GM23338 (cell line): ENCODE measurements around the gene APLNR. TPM values are rescaled to one million over a fixed set of nuclear protein-coding genes. Genes with fewer than 3 reads are reported as not detected.

ENCODE experiments used
- ATAC-seq: fragments of 200-7000 bp; cut with Tn5 transposase; 3 replicates; pipeline ENCODE4 v1.9.1; 2020
- DNase-seq: peaks from one replicate; pipeline ENCODE4 v3.0.0-alpha.2; 2015; ENCODE audit warnings: low spot score
- H2AFZ ChIP-seq: fragments of 200-600 bp; sonication (generic); 2 replicates; pipeline ENCODE4 v1.8.0; 2016; ENCODE audit warnings: antibody characterized with exemption, mild to moderate bottlenecking, moderate library complexity
- H3F3A ChIP-seq: fragments of 200-600 bp; sonication (generic); replicated peaks from 2 replicates; pipeline ENCODE4 v1.8.0; 2017; ENCODE audit warnings: antibody characterized with exemption, mixed run types, low read depth
- H3K27ac ChIP-seq: fragments of 200-600 bp; sonication (generic); 2 replicates; pipeline ENCODE4 v1.6.1; 2016; ENCODE audit warnings: low read depth
- H3K27me3 ChIP-seq: fragments of 200-600 bp; sonication (generic); 2 replicates; pipeline ENCODE4 v1.8.0; 2016; ENCODE audit warnings: mild to moderate bottlenecking, mixed run types, moderate library complexity; ENCODE audit not compliant: insufficient read depth
- H3K36me3 ChIP-seq: fragments of 200-600 bp; sonication (generic); 2 replicates; pipeline ENCODE4 v1.8.0; 2016; ENCODE audit warnings: mild to moderate bottlenecking; ENCODE audit not compliant: insufficient read depth
- H3K4me1 ChIP-seq: fragments of 200-600 bp; sonication (generic); 2 replicates; pipeline ENCODE4 v1.8.0; 2016; ENCODE audit warnings: mild to moderate bottlenecking, moderate library complexity; ENCODE audit not compliant: insufficient read depth
- H3K4me2 ChIP-seq: fragments of 200-600 bp; sonication (generic); 2 replicates; pipeline ENCODE4 v1.7.1; 2017; ENCODE audit warnings: mixed run types
- H3K4me3 ChIP-seq: fragments of 200-600 bp; sonication (generic); 2 replicates; pipeline ENCODE4 v1.6.1; 2016; ENCODE audit warnings: mixed run types
- H3K79me2 ChIP-seq: fragments of 200-600 bp; sonication (generic); replicated peaks from 2 replicates; pipeline ENCODE4 v1.8.0; 2017; ENCODE audit warnings: mild to moderate bottlenecking; ENCODE audit not compliant: insufficient read depth
- H3K9me2 ChIP-seq: fragments of 200-600 bp; sonication (generic); 2 replicates; pipeline ENCODE4 v1.8.0; 2017; ENCODE audit not compliant: insufficient read depth
- H4K20me1 ChIP-seq: fragments of 200-600 bp; sonication (generic); replicated peaks from 2 replicates; pipeline ENCODE4 v1.8.0; 2017; ENCODE audit warnings: mild to moderate bottlenecking; ENCODE audit not compliant: insufficient read depth
- H3K27ac Mint-ChIP-seq: 2 replicates; pipeline ENCODE4 v1.8.0; 2020; ENCODE audit warnings: inconsistent platforms, mild to moderate bottlenecking, moderate library complexity, mixed read lengths
- H3K27me3 Mint-ChIP-seq: 3 replicates; pipeline ENCODE4 v1.8.0; 2022; ENCODE audit warnings: low read depth, mild to moderate bottlenecking, moderate library complexity, mixed read lengths, inconsistent platforms; ENCODE audit not compliant: insufficient read depth, poor library complexity
- H3K36me3 Mint-ChIP-seq: 3 replicates; pipeline ENCODE4 v1.8.0; 2021; ENCODE audit warnings: low read depth, mild to moderate bottlenecking, inconsistent platforms, moderate library complexity, mixed read lengths
- H3K4me1 Mint-ChIP-seq: 3 replicates; pipeline ENCODE4 v1.8.0; 2020; ENCODE audit warnings: mild to moderate bottlenecking, inconsistent platforms, mixed read lengths
- H3K4me3 Mint-ChIP-seq: 3 replicates; pipeline ENCODE4 v1.8.0; 2021; ENCODE audit warnings: moderate library complexity, mild to moderate bottlenecking, inconsistent platforms, mixed read lengths
- H3K9me3 Mint-ChIP-seq: 3 replicates; pipeline ENCODE4 v1.8.0; 2020; ENCODE audit warnings: moderate library complexity, mild to moderate bottlenecking, inconsistent platforms, mixed read lengths
- ETS1 ChIP-seq: IDR thresholded peaks from 2 replicates; pipeline ENCODE4 v1.6.1; 2016; ENCODE audit warnings: antibody characterized with exemption
- EZH2 ChIP-seq: fragments of 200-600 bp; sonication (generic); IDR thresholded peaks from one replicate; pipeline ENCODE4 v1.8.0; 2017; ENCODE audit warnings: antibody characterized with exemption, mild to moderate bottlenecking, low read depth; ENCODE audit not compliant: unreplicated experiment
- EZH2phosphoT487 ChIP-seq: fragments of 200-600 bp; sonication (generic); IDR thresholded peaks from one replicate; pipeline ENCODE4 v1.8.1; 2018; ENCODE audit warnings: antibody characterized with exemption; ENCODE audit not compliant: unreplicated experiment
- JUNB ChIP-seq: IDR thresholded peaks from one replicate; pipeline ENCODE4 v1.6.1; 2016; ENCODE audit warnings: antibody characterized with exemption; ENCODE audit not compliant: unreplicated experiment
- NANOG ChIP-seq: IDR thresholded peaks from 2 replicates; pipeline ENCODE4 v1.6.1; 2016; ENCODE audit warnings: antibody characterized with exemption, borderline replicate concordance
- POLR2AphosphoS5 ChIP-seq: IDR thresholded peaks from 2 replicates; pipeline ENCODE4 v1.6.1; 2016; ENCODE audit warnings: antibody characterized with exemption, low read depth
- REST ChIP-seq: IDR thresholded peaks from one replicate; pipeline ENCODE4 v1.6.1; 2018; ENCODE audit warnings: antibody characterized with exemption; ENCODE audit not compliant: unreplicated experiment
- STAT1 ChIP-seq: IDR thresholded peaks from one replicate; pipeline ENCODE4 v1.6.1; 2016; ENCODE audit warnings: antibody characterized with exemption; ENCODE audit not compliant: unreplicated experiment
- ZNF114 ChIP-seq: fragments of 250-450 bp; sonication (Bioruptor Pico); IDR thresholded peaks from 2 replicates; pipeline ENCODE4 v1.5.0; 2020; ENCODE audit warnings: mild to moderate bottlenecking, moderate library complexity
- ZNF331 ChIP-seq: fragments of 250-450 bp; sonication (Bioruptor Pico); IDR thresholded peaks from 2 replicates; pipeline ENCODE4 v1.5.0; 2020; ENCODE audit warnings: low read depth, mild to moderate bottlenecking, moderate library complexity
- ZNF462 ChIP-seq: fragments of 250-450 bp; sonication (Bioruptor Pico); IDR thresholded peaks from 2 replicates; pipeline ENCODE4 v1.5.0; 2020; ENCODE audit warnings: mild to moderate bottlenecking, moderate library complexity
- polyA plus RNA-seq: library from polyadenylated mRNA; unstranded; fragments of >200 nt; fragmentation: Nextera tagmentation; extraction: Ambion mirVana; gene quantifications from 2 replicates; pipeline ENCODE4 v1.2.1, GENCODE V29; 2016
- total RNA-seq: library from RNA; depleted of rRNA; stranded (reverse); fragments of >200 nt; shearing (Covaris generic); gene quantifications from 2 replicates; pipeline ENCODE4 v1.2.3, GENCODE V29; 2014

Gene APLNR
- total and polyA plus RNA-seq, 2 experiments from 2014 or later, result 0.10 TPM; not detected in 1

- Mint-ChIP-seq H3K27me3 (no peaks in the 10 kb centered on the region), H3K4me3 (no peak overlapping the region), H3K27ac (no peak overlapping the region), H3K4me1 (no peaks in the 10 kb centered on the region), H3K9me3 (no peaks in the 10 kb centered on the region), H3K36me3 (no peaks in the 10 kb centered on the region)
- H3K36me3 ChIP-seq, result no peaks in the 10 kb centered on the region
- no peaks in the 10 kb centered on the region for H3K79me2 ChIP-seq
- no peak for ATAC-seq
- no peak overlapping the region for H3K27ac ChIP-seq
- H3K9me2 ChIP-seq, result peaks cover 11% of the 10 kb centered on the region
- no peaks in the 10 kb centered on the region for H3K27me3 ChIP-seq
- no peaks in the 10 kb centered on the region; the same call in 1 of the 2 replicates for H3K4me1 ChIP-seq
- H3K4me3 ChIP-seq, result no peak overlapping the region
- H2AFZ ChIP-seq, result peak overlapping the region; percentile 81; the same call in 1 of the 2 replicates
- no peak overlapping the region for H3K4me2 ChIP-seq
- no peaks in the 10 kb centered on the region for H4K20me1 ChIP-seq
- DNase-seq, result no peak
- TF ChIP-seq ZNF331 (CRISPR knock-in tag) (no peak), JUNB (no peak), EZH2phosphoT487 (no peak), NANOG (no peak), ETS1 (no peak), ZNF114 (CRISPR knock-in tag) (no peak), EZH2 (no peak), ZNF462 (no peak), POLR2AphosphoS5 (no peak), REST (no peak), STAT1 (no peak)
- H3F3A ChIP-seq, result no peaks in the 10 kb centered on the region
Observed at GRCh38 chr11:57222239-57222638, 14.8 kb downstream of the APLNR start.
